AG10803 (cell line): Measurements from ENCODE around the gene RFX5.

Experiments
- DNase-seq: peaks from one replicate; pipeline ENCODE4 v3.0.0; 2010; ENCODE audit warnings: low read depth
- H3K4me3 ChIP-seq: 2 replicates; pipeline ENCODE4 v1.5.1; 2011; ENCODE audit warnings: mild to moderate bottlenecking, low read length, control low read depth
- CTCF ChIP-seq: conservative IDR thresholded peaks from 2 replicates; pipeline ENCODE4 v1.5.1; 2011; ENCODE audit warnings: mild to moderate bottlenecking, low read length, control low read depth, inconsistent platforms

The RFX5 gene

GRCh38 chr1:151342569-151342968 lies 4.5 kb downstream of the RFX5 start:
- DNase-seq = no peak

GRCh38 chr1:151342021-151342420 lies 5.0 kb downstream of the RFX5 start:
- no peak for TF ChIP-seq CTCF
- no peak for DNase-seq
- H3K4me3 ChIP-seq = no peak overlapping the region

More at GRCh38 chr1:151342569-151342968, 4.5 kb downstream of the RFX5 start:
- H3K4me3 ChIP-seq = no peak overlapping the region
- TF ChIP-seq CTCF = no peak

- peak; percentile 87 for DNase-seq
- H3K4me3 ChIP-seq = no peak overlapping the region
- peak; percentile 79 for TF ChIP-seq CTCF
Measured at GRCh38 chr1:151340870-151341754, 5.9 kb downstream of the RFX5 start.

GRCh38 chr1:151336556-151336955 lies 10.5 kb downstream of the RFX5 start:
- DNase-seq = no peak
- H3K4me3 ChIP-seq = no peak overlapping the region
- TF ChIP-seq CTCF = no peak

DNA sequence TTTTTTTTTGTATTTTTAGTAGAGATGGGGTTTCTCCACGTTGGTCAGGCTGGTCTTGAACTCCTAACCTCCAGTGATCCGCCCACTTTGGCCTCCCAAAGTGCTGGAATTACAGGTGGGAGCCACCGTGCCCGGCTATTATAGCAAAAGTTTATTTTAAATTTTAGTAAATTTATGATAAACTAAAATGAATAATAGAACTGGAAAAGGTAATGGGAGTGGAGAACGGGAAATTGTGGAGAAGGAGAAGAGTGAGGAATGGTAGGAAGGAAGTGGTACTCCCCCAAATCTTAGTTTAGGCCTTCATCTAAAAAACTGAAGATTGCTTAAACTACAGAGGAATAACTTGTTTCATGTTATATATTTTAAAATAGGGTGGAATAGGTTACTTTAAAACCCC lies 12.2 kb downstream of the RFX5 start:
- no peak for DNase-seq
- no peak overlapping the region for H3K4me3 ChIP-seq
- TF ChIP-seq CTCF = no peak

GRCh38 chr1:151327903-151328674 lies 19.0 kb downstream of the RFX5 start:
- H3K4me3 ChIP-seq = peak overlapping the region; percentile 64
- TF ChIP-seq CTCF = no peak
- DNase-seq = peak; percentile 18
